DOHH2 (cell line): ENCODE results near the gene CKAP2.

Source experiments
- CTCF ChIP-seq: fragments of 200-600 bp; sonication (generic); IDR thresholded peaks from one replicate; pipeline ENCODE4 v1.5.1; 2014; ENCODE audit warnings: antibody characterized with exemption, mild to moderate bottlenecking, low read depth, low read length; ENCODE audit not compliant: poor library complexity, severe bottlenecking
- EZH2phosphoT487 ChIP-seq: fragments of 200-600 bp; sonication (generic); IDR thresholded peaks from 2 replicates; pipeline ENCODE4 v1.6.1; 2017; ENCODE audit warnings: borderline replicate concordance, mild to moderate bottlenecking, antibody characterized with exemption, low read length, moderate library complexity, mixed read lengths

- TF ChIP-seq CTCF, result no peak
- TF ChIP-seq EZH2phosphoT487, result no peak
Observed at GRCh38 chr13:52452470-52452869, 2.8 kb upstream of the CKAP2 start.
